Measurements from ENCODE around the gene TMEM63A.

The TMEM63A gene

GRCh38 chr1:225919906-225920305 is 37.7 kb upstream of the TMEM63A start:
- TF ChIP-seq CTBP1 (IDR thresholded peaks at IDR 0.05; ENCODE audit: borderline replicate concordance) (no peak), NFRKB (IDR thresholded peaks at IDR 0.05) (no peak), ELF4 (IDR thresholded peaks at IDR 0.05) (no peak), TARDBP (IDR thresholded peaks at IDR 0.05) (no peak), SUZ12 (IDR thresholded peaks at IDR 0.05) (no peak), BHLHE40 (IDR thresholded peaks at IDR 0.05; ENCODE audit: borderline replicate concordance) (no peak), ZNF384 (IDR thresholded peaks at IDR 0.05) (no peak), PKNOX1 (IDR thresholded peaks at IDR 0.05) (no peak), FOXM1 (IDR thresholded peaks at IDR 0.05; ENCODE audit: borderline replicate concordance) (no peak), FOXK2 (IDR thresholded peaks at IDR 0.05) (no peak), SP1 (IDR thresholded peaks at IDR 0.05) (no peak), FOXA1 (IDR thresholded peaks at IDR 0.05) (no peak), ARNT (IDR thresholded peaks at IDR 0.05) (no peak), L3MBTL2 (conservative IDR thresholded peaks at IDR 0.05) (no peak), LEF1 (IDR thresholded peaks at IDR 0.05; ENCODE audit: borderline replicate concordance) (no peak), HDGF (IDR thresholded peaks at IDR 0.05; ENCODE audit: borderline replicate concordance) (no peak)
- no peak for DNase-seq (ENCODE audit: extremely low spot score)
- POLR2A ChIA-PET = interaction anchor here (0.7 kb wide), 1 partner anchor 38 kb away, joined by 4 read pairs; no protein-coding TSS in a partner anchor
- CTCF ChIA-PET = no interaction called here

GRCh38 chr1:225918280-225918679 is 36.1 kb upstream of the TMEM63A start:
- no peak for DNase-seq (ENCODE audit: extremely low spot score)
- POLR2A ChIA-PET = no interaction called here
- no peak for TF ChIP-seq FOXM1 (IDR thresholded peaks at IDR 0.05; ENCODE audit: borderline replicate concordance)
- CTCF ChIA-PET = no interaction called here

GRCh38 chr1:225917536-225917935 is 35.4 kb upstream of the TMEM63A start:
- TF ChIP-seq L3MBTL2 (conservative IDR thresholded peaks at IDR 0.05) (no peak), NFRKB (IDR thresholded peaks at IDR 0.05) (no peak), ELF4 (IDR thresholded peaks at IDR 0.05) (no peak), TARDBP (IDR thresholded peaks at IDR 0.05) (no peak), FOXM1 (IDR thresholded peaks at IDR 0.05; ENCODE audit: borderline replicate concordance) (no peak), HDGF (IDR thresholded peaks at IDR 0.05; ENCODE audit: borderline replicate concordance) (no peak), LEF1 (IDR thresholded peaks at IDR 0.05; ENCODE audit: borderline replicate concordance) (no peak), FOXA1 (IDR thresholded peaks at IDR 0.05) (no peak), FOXK2 (IDR thresholded peaks at IDR 0.05) (no peak), SP1 (IDR thresholded peaks at IDR 0.05) (no peak)
- no peak for DNase-seq (ENCODE audit: extremely low spot score)
- CTCF ChIA-PET = no interaction called here
- POLR2A ChIA-PET = no interaction called here

- CTCF ChIA-PET = no interaction called here
These were observed 34.9 kb upstream of the TMEM63A start for GRCh38 chr1:225917101-225917500.

GRCh38 chr1:225915538-225915991 is 33.4 kb upstream of the TMEM63A start:
- POLR2A ChIA-PET = interaction anchor here (0.8 to 1.0 kb wide), 3 partner anchors 9 to 168 kb away, joined by 3 read pairs; partner anchors contain the start of gene PYCR2
- no peak for DNase-seq (ENCODE audit: extremely low spot score)
- TF ChIP-seq LEF1 (IDR thresholded peaks at IDR 0.05; ENCODE audit: borderline replicate concordance) = no peak
- TF ChIP-seq TARDBP (IDR thresholded peaks at IDR 0.05) = no peak
- no peak for TF ChIP-seq ZNF384 (IDR thresholded peaks at IDR 0.05)
- TF ChIP-seq L3MBTL2 (conservative IDR thresholded peaks at IDR 0.05) = no peak
- CTCF ChIA-PET = no interaction called here

More at GRCh38 chr1:225917101-225917500, 34.9 kb upstream of the TMEM63A start:
- POLR2A ChIA-PET = no interaction called here
- no peak for DNase-seq (ENCODE audit: extremely low spot score)
- no peak for TF ChIP-seq LEF1 (IDR thresholded peaks at IDR 0.05; ENCODE audit: borderline replicate concordance)
- TF ChIP-seq SUZ12 (IDR thresholded peaks at IDR 0.05) = no peak
- no peak for TF ChIP-seq BHLHE40 (IDR thresholded peaks at IDR 0.05; ENCODE audit: borderline replicate concordance)
- no peak for TF ChIP-seq TARDBP (IDR thresholded peaks at IDR 0.05)
- TF ChIP-seq PKNOX1 (IDR thresholded peaks at IDR 0.05) = no peak
- no peak for TF ChIP-seq ZNF384 (IDR thresholded peaks at IDR 0.05)
- no peak for TF ChIP-seq ARNT (IDR thresholded peaks at IDR 0.05)
- TF ChIP-seq CTBP1 (IDR thresholded peaks at IDR 0.05; ENCODE audit: borderline replicate concordance) = no peak
- TF ChIP-seq NFRKB (IDR thresholded peaks at IDR 0.05) = no peak
- no peak for TF ChIP-seq SP1 (IDR thresholded peaks at IDR 0.05)
- no peak for TF ChIP-seq ELF4 (IDR thresholded peaks at IDR 0.05)

- no peak for DNase-seq (ENCODE audit: extremely low spot score)
- TF ChIP-seq PKNOX1 (IDR thresholded peaks at IDR 0.05) (no peak), BHLHE40 (IDR thresholded peaks at IDR 0.05; ENCODE audit: borderline replicate concordance) (no peak), LEF1 (IDR thresholded peaks at IDR 0.05; ENCODE audit: borderline replicate concordance) (no peak), L3MBTL2 (conservative IDR thresholded peaks at IDR 0.05) (no peak)
- CTCF ChIA-PET = no interaction called here
- POLR2A ChIA-PET = interaction anchor here (0.8 to 1.4 kb wide), 3 partner anchors 9 to 24 kb away, joined by 3 to 10 read pairs (median 3); partner anchors contain the start of gene PYCR2
These were observed 32.8 kb upstream of the TMEM63A start for GRCh38 chr1:225914947-225915346.

GRCh38 chr1:225914391-225914790 is 32.2 kb upstream of the TMEM63A start:
- POLR2A ChIA-PET = interaction anchor here (0.7 to 1.4 kb wide), 2 partner anchors 10 to 137 kb away, joined by 3 to 10 read pairs; partner anchors contain the start of genes PYCR2 and SRP9
- CTCF ChIA-PET = no interaction called here
- no peak for DNase-seq (ENCODE audit: extremely low spot score)
- TF ChIP-seq PKNOX1 (IDR thresholded peaks at IDR 0.05) (no peak), ARNT (IDR thresholded peaks at IDR 0.05) (no peak), BHLHE40 (IDR thresholded peaks at IDR 0.05; ENCODE audit: borderline replicate concordance) (no peak), ELF4 (IDR thresholded peaks at IDR 0.05) (no peak)

Measured in HEK293T (cell line).